IPS-11a (cell line): Measurements from ENCODE around the gene CYTH2.
A peak's percentile ranks its signal among the peaks of the same experiment; 100 is the strongest.
"Not testable (repeated sequence)": the region's sequence is repeated elsewhere in the genome, so short reads cannot be mapped to it uniquely, and the experiment has no call there.

Experiments
- H3K4me3 ChIP-seq: one replicate; pipeline ENCODE4 v1.5.1; 2013; ENCODE audit warnings: low read depth, low read length, control low read depth

The CYTH2 gene

GRCh38 chr19:48476176-48476575 lies 7.0 kb downstream of the CYTH2 start:
- H3K4me3 ChIP-seq, result no peak overlapping the region

GRCh38 chr19:48477067-48477685 lies 8.0 kb downstream of the CYTH2 start:
- no peak overlapping the region for H3K4me3 ChIP-seq

- no peak overlapping the region for H3K4me3 ChIP-seq
Observed at GRCh38 chr19:48477698-48478338, 8.6 kb downstream of the CYTH2 start.

- no peak overlapping the region for H3K4me3 ChIP-seq
Observed at GRCh38 chr19:48478339-48479256, 9.4 kb downstream of the CYTH2 start.

GRCh38 chr19:48479686-48480085 lies 10.5 kb downstream of the CYTH2 start:
- no peak overlapping the region for H3K4me3 ChIP-seq

DNA sequence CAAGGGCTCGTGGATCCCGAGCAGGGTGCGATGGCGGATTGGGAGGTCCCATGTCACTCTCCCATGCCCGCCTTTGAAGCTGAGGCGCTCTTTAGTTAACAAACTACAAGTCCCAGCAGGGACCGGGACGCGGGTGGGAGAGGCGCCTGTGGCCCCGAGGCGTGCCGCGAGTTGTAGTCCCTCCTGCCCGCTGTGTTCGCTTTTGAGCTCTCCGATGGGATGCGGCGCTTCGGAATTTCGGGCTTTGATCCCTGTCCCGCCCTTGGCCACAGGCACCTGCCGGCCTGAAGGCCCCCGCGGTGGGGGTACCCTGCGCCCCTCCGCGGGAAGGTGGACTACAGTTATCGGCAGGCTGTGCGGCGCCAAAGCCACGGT lies 11.0 kb downstream of the CYTH2 start:
- peak overlapping the region; percentile 39 for H3K4me3 ChIP-seq

DNA sequence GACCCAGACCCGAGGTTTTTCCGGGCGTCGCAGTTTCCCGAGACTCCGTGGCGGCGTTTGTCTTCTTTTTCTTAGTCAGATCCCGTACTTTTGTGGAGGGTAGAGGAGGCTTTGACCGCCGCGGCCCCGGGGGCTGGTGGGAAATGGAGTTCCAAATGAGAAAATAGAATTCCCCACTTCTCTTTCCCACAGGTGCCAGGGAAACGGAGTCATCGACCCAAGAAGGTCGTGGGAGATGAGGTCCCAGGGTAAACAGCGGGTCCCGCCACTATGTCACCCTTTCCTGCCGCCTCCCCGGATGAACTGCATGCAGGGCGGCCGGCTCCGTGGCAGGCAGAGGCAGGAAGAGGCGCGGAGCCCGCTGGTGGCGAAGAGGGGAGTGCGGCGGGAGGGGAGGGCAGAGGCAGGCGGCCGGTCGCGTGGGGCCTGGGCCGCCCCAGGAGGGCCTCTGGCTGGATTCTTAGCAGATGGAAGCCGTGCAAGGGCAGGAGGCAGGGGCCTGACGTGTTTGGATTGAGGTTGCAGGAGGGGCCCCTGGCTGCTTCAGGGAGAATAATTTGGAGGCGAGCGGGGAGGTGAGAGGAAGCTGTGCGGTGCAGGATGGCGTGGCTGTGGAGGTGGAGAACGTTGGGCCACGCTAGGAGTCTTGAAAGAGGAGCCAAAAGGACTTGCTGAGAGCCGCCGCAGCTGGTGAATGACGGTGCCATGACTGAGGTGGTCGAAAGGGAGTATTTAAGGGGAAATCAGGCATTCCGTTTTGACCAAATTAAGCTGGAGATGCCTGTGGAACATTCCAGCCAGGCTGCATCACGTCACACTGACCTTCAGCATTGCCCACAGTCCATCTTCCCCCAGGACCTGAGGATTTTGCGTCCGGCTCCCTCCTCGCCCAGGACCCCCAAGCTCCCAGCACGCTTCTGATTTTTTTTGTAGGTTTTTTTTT lies 11.7 kb downstream of the CYTH2 start:
- peak overlapping the region; percentile 39 for H3K4me3 ChIP-seq

GRCh38 chr19:48481846-48482639 lies 12.9 kb downstream of the CYTH2 start:
- no peak overlapping the region for H3K4me3 ChIP-seq

DNA sequence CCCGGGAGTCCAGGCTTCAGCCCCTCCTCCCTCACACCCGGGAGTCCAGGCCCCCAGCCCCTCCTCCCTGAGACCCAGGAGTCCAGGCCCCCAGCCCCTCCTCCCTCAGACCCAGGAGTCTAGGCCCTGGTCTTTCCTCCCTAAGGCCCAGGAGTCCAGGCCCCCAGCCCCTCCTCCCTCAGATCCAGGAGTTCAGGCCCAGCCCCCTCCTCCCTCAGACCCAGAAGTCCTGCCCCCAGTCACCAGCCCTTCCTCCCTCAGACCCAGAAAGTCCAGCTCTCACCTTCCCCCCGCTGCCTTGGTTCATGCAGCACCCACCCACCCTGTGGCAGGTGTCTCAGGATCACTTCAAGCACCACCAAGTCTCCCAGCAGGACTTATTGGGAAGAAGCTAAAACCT lies 14.1 kb downstream of the CYTH2 start:
- no peak overlapping the region for H3K4me3 ChIP-seq

GRCh38 chr19:48484247-48484893 lies 15.2 kb downstream of the CYTH2 start:
- H3K4me3 ChIP-seq, result no peak overlapping the region

GRCh38 chr19:48484931-48485612 lies 15.9 kb downstream of the CYTH2 start:
- no peak overlapping the region for H3K4me3 ChIP-seq

DNA sequence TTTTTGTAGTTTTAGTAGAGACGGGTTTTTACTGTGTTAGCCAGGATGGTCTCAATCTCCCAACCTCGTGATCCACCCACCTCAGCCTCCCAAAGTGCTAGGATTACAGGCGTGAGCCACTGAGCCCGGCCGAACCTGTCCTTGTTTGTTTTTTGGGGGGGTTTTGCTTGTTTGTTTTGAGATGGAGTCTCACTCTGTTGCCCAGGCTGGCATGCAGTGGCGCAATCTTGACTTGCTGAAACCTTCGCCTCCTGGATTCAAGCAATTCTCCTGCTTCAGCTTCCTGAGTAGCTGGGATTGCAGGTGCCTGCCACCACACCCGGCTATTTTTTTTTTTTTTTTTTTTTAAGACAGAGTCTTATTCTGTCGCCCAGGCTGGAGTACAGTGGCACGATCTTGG lies 17.5 kb downstream of the CYTH2 start:
- not testable (repeated sequence) for H3K4me3 ChIP-seq

DNA sequence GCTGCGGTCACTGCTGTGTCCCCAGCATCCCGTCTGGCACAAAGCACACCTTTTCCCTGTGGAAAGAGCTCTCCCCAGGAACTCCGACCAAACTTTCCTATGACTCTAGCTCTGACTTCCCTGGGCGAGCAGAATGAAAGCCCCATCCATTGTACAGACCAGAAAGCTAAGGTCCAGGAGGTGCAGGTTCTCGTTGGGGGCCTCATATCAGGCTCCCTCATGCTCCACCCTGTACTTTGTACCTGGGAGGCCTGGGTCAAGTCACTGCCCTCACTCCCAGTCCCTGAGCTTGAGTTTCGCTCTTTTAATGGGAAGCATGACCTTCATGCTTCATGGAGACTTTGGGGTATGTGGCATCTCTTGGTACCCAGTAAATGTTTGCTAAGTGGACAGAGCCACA lies 18.4 kb downstream of the CYTH2 start:
- no peak overlapping the region for H3K4me3 ChIP-seq

- no peak overlapping the region for H3K4me3 ChIP-seq
Observed at GRCh38 chr19:48487948-48488347, 18.8 kb downstream of the CYTH2 start.

- not testable (repeated sequence) for H3K4me3 ChIP-seq
Observed at GRCh38 chr19:48488478-48488877, 19.3 kb downstream of the CYTH2 start.

DNA sequence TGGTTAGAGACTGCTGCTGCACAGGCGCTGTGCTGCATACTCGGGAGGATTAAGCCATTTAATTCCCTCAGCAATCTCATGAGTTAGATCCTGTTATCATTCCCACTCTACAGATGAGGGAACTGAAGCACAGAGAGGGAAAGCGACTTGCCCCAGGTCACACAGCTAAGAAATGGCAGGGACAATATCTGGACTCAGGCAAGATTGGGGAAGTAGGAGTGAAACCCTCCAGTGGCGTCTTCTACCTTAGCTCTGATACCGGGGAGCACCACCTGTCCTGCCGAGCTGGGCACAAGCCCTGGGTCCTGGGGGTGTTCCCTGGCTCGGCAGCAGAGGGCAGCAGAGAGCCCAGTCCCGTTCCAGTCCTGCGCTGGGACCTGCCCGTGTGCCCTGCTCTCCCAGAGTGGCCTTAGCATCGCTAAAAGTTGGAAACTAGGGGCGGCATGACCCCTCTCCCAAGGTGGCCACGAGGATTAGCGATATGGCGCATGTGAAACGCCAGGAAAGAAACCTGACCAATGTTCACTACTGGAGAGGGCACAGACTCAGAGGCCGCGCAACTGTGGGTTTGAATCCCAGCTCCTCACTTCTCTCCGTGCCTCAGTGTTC lies 20.5 kb downstream of the CYTH2 start:
- no peak overlapping the region for H3K4me3 ChIP-seq

DNA sequence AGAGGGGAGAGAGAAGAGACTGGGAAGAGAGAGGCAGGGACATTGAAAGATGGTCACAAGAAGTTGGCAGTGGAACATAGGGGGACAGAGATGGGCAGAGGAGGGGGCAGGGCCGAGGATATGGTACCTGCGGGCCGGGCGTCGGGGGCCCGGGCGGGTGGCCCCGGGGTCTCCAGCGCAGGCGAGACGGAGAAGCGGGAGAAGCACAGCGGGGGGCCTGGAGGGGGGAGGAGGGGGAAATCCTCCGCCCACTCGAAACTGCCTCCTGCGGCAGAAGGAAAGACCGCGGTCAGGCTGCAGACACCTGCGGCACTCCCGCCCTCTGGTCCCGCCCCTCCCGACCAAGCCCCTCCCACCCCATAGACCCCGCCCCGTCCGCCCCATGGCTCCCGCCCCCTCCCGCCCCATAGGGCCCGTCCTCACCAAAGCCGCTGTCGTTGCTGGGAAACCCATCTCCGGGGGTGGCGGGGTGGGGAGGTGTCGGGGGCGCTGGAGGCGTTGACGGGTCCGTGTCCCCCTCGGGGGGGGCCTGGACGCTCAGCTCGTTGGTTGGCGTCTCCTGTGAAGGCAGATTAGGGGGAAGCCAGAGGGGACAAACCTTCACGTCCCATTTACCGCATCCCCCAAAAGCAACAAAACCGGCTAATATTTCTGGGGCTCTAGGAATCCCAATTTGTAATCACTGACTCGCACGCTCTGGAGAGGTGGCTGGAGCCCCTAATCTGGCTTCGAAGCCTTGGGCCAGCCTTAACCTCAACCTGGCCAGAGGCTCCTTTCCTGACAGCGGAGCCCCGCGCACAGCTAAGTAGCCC lies 22.0 kb downstream of the CYTH2 start:
- peak overlapping the region; percentile 30 for H3K4me3 ChIP-seq

DNA sequence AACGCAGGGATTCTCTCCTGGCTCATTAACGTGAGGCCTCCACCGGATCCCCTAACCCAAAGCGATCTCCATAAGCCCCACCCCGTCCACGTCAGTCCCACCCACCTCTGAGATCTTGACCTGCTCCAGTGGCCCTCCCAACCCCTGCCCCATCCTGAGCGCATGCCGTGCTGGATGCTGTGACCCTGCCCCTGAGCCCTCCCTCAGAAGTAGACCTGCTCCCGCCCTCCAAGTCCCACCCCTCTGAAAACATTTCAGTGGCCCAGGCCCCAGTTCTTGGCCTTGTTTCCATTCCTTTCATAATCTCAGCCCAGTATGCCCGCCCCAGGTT lies 22.6 kb downstream of the CYTH2 start:
- H3K4me3 ChIP-seq, result peak overlapping the region; percentile 30
